Activated B cell treated with CpG ODN at 0.5 μM for 24 hours (primary cell): Measurements from ENCODE around the gene ZNF862. TPM values are rescaled to one million over a fixed set of nuclear protein-coding genes. Genes with fewer than 3 reads are reported as not detected.

Experiments
- ATAC-seq: fragments of 200-7000 bp; cut with Tn5 transposase; one replicate; pipeline ENCODE4 v1.10.0; 2021; ENCODE audit warnings: low read depth, mild to moderate bottlenecking, moderate library complexity
- CTCF ChIA-PET: fragments of 350-600 bp; sonication (Branson Sonifier 250); formaldehyde crosslinking; loops from one replicate; lab custom pipeline; 2021; ENCODE audit warnings: antibody characterized with exemption; lab: Charles Lee
- POLR2A ChIA-PET: fragments of 350-600 bp; sonication (Branson Sonifier 250); formaldehyde crosslinking; loops from one replicate; lab custom pipeline; 2021; ENCODE audit warnings: antibody characterized with exemption; lab: Charles Lee
- DNase-seq: peaks from one replicate; pipeline ENCODE4 v3.0.0; 2022
- H3K27ac Mint-ChIP-seq: one replicate; pipeline ENCODE4 v1.8.0; 2020; ENCODE audit warnings: mixed read lengths
- H3K27me3 Mint-ChIP-seq: one replicate; pipeline ENCODE4 v1.8.0; 2021; ENCODE audit warnings: mixed read lengths
- H3K36me3 Mint-ChIP-seq: one replicate; pipeline ENCODE4 v1.8.0; 2021; ENCODE audit warnings: low read depth, mixed read lengths
- H3K4me1 Mint-ChIP-seq: one replicate; pipeline ENCODE4 v1.8.0; 2021; ENCODE audit warnings: mixed read lengths
- H3K4me3 Mint-ChIP-seq: one replicate; pipeline ENCODE4 v1.8.0; 2020; ENCODE audit warnings: mild to moderate bottlenecking, mixed read lengths
- H3K9me3 Mint-ChIP-seq: one replicate; pipeline ENCODE4 v1.8.0; 2020; ENCODE audit warnings: mixed read lengths
- CTCF ChIP-seq: fragments of 200-600 bp; IDR thresholded peaks from one replicate; pipeline ENCODE4 v1.8.0; 2022; ENCODE audit warnings: antibody characterized with exemption, mild to moderate bottlenecking
- intact Hi-C: fragments of 100-400 bp; cut with micrococcal nuclease; formaldehyde crosslinking; loops from one replicate; pipeline ENCODE4 v1.15.1; 2024
- total RNA-seq: library from RNA; stranded (reverse); gene quantifications from 2 replicates; pipeline ENCODE4 v1.2.3, GENCODE V29; 2022

ZNF862 gene
- total RNA-seq, 1 donor from 2014 or later = 17.6 TPM

DNA sequence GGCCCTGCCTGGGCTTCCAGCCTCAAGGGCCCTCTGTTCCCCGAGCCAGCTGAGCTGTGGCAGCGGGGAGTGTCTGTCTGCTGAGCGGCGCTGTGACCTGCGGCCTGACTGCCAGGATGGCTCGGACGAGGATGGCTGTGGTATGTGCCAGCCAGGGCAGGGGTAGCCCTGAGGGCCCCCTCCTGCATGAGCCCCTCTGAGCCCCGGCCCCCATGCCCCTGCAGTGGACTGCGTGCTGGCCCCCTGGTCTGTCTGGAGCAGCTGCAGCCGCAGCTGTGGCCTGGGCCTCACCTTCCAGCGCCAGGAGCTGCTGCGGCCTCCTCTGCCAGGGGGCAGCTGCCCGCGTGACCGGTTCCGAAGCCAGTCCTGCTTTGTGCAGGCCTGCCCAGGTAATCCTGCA is 36.4 kb upstream of the ZNF862 start:
- ChIA-PET CTCF (no interaction called here), POLR2A (no interaction called here)
- intact Hi-C loops = no loop called here
- Mint-ChIP-seq H3K27ac (no peak overlapping the region), H3K4me1 (no peaks in the 10 kb centered on the region), H3K27me3 (peaks cover 2% of the 10 kb centered on the region), H3K9me3 (no peaks in the 10 kb centered on the region), H3K36me3 (no peaks in the 10 kb centered on the region), H3K4me3 (no peak overlapping the region)
- no peak for TF ChIP-seq CTCF
- DNase-seq = no peak
- ATAC-seq = no peak

- intact Hi-C loops = no loop called here
- no peak for ATAC-seq
- no peak overlapping the region for H3K27ac Mint-ChIP-seq
- CTCF ChIA-PET = no interaction called here
- TF ChIP-seq CTCF = no peak
- peaks cover 6% of the 10 kb centered on the region for H3K27me3 Mint-ChIP-seq
- DNase-seq = no peak
- H3K4me1 Mint-ChIP-seq = no peaks in the 10 kb centered on the region
- no peaks in the 10 kb centered on the region for H3K9me3 Mint-ChIP-seq
- POLR2A ChIA-PET = no interaction called here
- H3K36me3 Mint-ChIP-seq = no peaks in the 10 kb centered on the region
- H3K4me3 Mint-ChIP-seq = no peak overlapping the region
These were observed 35.2 kb upstream of the ZNF862 start for GRCh38 chr7:149802966-149803365.

DNA sequence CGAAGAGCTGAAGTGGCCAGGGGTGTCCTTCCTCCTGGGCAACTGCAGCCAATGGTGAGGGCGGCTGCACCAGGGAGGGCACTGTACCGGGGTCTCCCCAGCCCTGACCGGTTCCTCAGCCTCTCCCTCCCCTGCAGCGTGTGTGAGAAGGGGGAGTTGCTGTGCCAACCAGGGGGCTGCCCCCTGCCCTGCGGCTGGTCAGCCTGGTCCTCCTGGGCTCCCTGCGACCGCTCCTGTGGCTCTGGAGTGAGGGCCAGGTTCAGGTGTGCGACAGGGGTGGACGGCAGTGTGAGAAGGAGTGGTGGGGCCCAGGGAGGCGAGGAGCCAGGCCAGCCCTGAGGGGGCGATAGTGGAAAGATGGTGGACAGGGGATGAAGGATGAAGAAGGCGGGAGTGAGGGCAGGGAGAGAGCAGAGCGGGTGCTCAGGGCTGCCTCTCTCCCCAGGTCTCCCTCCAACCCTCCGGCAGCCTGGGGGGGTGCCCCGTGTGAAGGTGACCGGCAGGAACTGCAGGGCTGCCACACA is 34.6 kb upstream of the ZNF862 start:
- TF ChIP-seq CTCF = no peak
- CTCF ChIA-PET = no interaction called here
- peaks cover 6% of the 10 kb centered on the region for H3K27me3 Mint-ChIP-seq
- no peaks in the 10 kb centered on the region for H3K36me3 Mint-ChIP-seq
- H3K4me1 Mint-ChIP-seq = no peaks in the 10 kb centered on the region
- no peak for ATAC-seq
- POLR2A ChIA-PET = no interaction called here
- no peak overlapping the region for H3K27ac Mint-ChIP-seq
- no peak for DNase-seq
- no peak overlapping the region for H3K4me3 Mint-ChIP-seq
- intact Hi-C loops = no loop called here
- no peaks in the 10 kb centered on the region for H3K9me3 Mint-ChIP-seq

DNA sequence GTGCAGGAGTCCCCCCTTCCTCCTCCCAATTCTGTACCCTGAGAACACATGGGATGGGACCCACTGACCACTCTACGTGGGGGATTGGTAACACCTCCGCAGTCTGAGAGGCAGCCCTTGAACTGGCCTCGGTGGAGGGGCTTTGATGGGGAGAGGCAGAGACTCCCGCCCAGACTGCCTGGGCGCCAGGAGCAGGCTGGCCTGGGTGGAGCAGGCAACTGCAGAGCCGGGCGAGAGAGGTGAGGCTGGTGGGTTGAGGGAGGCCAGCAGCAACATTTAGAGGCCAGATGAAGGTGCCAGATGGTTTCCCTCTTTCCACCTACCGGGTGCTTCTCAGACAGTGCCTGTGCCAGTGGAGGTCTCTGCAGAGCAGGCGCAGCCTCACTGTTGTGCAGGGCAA is 34.1 kb upstream of the ZNF862 start:
- Mint-ChIP-seq H3K4me3 (no peak overlapping the region), H3K27ac (no peak overlapping the region), H3K36me3 (no peaks in the 10 kb centered on the region), H3K4me1 (no peaks in the 10 kb centered on the region), H3K27me3 (peaks cover 6% of the 10 kb centered on the region), H3K9me3 (no peaks in the 10 kb centered on the region)
- ChIA-PET CTCF (no interaction called here), POLR2A (no interaction called here)
- TF ChIP-seq CTCF = no peak
- intact Hi-C loops = no loop called here
- ATAC-seq = no peak
- DNase-seq = no peak

GRCh38 chr7:149806726-149807125 is 31.4 kb upstream of the ZNF862 start:
- Mint-ChIP-seq H3K4me3 (no peak overlapping the region), H3K4me1 (no peaks in the 10 kb centered on the region), H3K27ac (no peak overlapping the region), H3K27me3 (peaks cover 6% of the 10 kb centered on the region), H3K36me3 (no peaks in the 10 kb centered on the region), H3K9me3 (no peaks in the 10 kb centered on the region)
- ATAC-seq (no peak), DNase-seq (no peak)
- no peak for TF ChIP-seq CTCF
- CTCF ChIA-PET = interaction anchor here (0.6 kb wide), 1 partner anchor 9 kb away, joined by 3 read pairs; no protein-coding TSS in a partner anchor
- POLR2A ChIA-PET = interaction anchor here (0.8 kb wide), 1 partner anchor 32 kb away, joined by 3 read pairs; the partner anchor contains the start of gene ZNF862
- intact Hi-C loops = loop anchor here (1.0 kb wide), 1 partner anchor 470 kb away; no protein-coding TSS in a partner anchor
